Glutamatergic neuron (in vitro differentiated cells): ENCODE data around the gene MAST1. TPM values are rescaled to one million over a fixed set of nuclear protein-coding genes. Genes with fewer than 3 reads are reported as not detected.

Experiments used
- DNase-seq: peaks from one replicate; pipeline ENCODE4 v3.0.0; 2022
- H3K27ac Mint-ChIP-seq: one replicate; pipeline ENCODE4 v1.8.0; 2020; ENCODE audit warnings: mild to moderate bottlenecking, mixed read lengths, inconsistent platforms; ENCODE audit not compliant: unreplicated experiment
- H3K27me3 Mint-ChIP-seq: one replicate; pipeline ENCODE4 v1.8.0; 2020; ENCODE audit warnings: mild to moderate bottlenecking, moderate library complexity, mixed read lengths, inconsistent platforms; ENCODE audit not compliant: unreplicated experiment
- H3K36me3 Mint-ChIP-seq: one replicate; pipeline ENCODE4 v1.8.0; 2020; ENCODE audit warnings: mild to moderate bottlenecking, mixed read lengths, inconsistent platforms; ENCODE audit not compliant: unreplicated experiment
- H3K4me1 Mint-ChIP-seq: one replicate; pipeline ENCODE4 v1.8.0; 2020; ENCODE audit warnings: mild to moderate bottlenecking, low read depth, mixed read lengths, inconsistent platforms; ENCODE audit not compliant: unreplicated experiment
- H3K4me3 Mint-ChIP-seq: one replicate; pipeline ENCODE4 v1.8.0; 2020; ENCODE audit warnings: mild to moderate bottlenecking, mixed read lengths, inconsistent platforms; ENCODE audit not compliant: unreplicated experiment
- H3K9me3 Mint-ChIP-seq: one replicate; pipeline ENCODE4 v1.8.0; 2020; ENCODE audit warnings: mild to moderate bottlenecking, moderate library complexity, mixed read lengths, inconsistent platforms; ENCODE audit not compliant: unreplicated experiment
- total RNA-seq: library from RNA; stranded (reverse); fragmentation: NEBNext Ultra II Directional; extraction: Animal tissue kit (Norgen Biotek cat#: 25700); gene quantifications from one replicate; pipeline ENCODE4 v1.2.1, GENCODE V29; 2021; ENCODE audit not compliant: unreplicated experiment
- TF ChIP-seq, protein P1 (sequence below): fragments of 200-600 bp; sonication (generic); IDR thresholded peaks from one replicate; pipeline ENCODE4 v1.5.0; 2021; ENCODE audit not compliant: partially characterized antibody, unreplicated experiment

The MAST1 gene
- total RNA-seq, 1 donor from 2014 or later = 230 TPM

DNA sequence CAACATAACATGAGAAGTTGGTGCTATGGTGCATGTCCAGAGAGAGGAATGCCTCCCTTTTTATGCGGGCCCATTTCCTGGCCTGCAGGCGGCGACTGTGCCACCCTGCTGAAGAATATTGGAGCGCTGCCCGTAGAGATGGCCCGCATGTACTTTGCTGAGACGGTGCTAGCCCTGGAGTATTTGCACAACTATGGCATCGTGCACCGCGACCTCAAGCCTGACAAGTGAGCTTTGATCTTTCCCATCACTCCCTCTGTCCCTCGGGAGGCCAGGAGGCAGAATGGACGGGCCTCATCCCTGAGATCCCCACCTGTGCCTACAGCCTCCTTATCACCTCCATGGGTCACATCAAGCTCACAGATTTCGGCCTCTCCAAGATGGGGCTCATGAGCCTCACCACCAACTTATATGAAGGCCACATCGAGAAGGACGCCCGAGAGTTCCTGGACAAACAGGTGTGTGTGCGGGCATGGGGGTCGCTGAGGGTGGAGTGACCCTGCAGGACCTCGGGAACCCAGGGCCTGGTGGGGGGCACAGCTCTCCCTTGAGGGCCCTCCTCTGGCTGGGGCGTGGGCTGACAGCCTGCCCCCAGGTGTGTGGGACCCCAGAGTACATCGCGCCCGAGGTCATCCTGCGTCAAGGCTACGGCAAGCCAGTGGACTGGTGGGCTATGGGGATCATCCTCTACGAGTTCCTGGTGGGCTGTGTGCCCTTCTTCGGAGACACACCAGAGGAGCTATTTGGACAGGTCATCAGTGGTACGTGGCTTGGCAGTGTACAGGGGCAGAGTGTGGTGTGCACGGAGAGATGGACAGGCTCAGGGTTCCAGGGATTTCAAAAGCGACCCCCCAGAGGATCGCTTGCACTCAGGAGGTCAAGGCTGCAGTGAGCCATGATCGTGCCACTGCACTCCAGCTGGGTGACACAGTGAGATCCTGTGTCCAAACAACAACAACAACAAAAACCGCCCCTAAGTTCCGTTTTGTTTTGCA lies 26.7 kb downstream of the MAST1 start:
- Mint-ChIP-seq H3K9me3 (peaks cover 7% of the 10 kb centered on the region), H3K4me1 (peaks cover 7% of the 10 kb centered on the region), H3K4me3 (no peak overlapping the region), H3K36me3 (no peaks in the 10 kb centered on the region), H3K27ac (peak overlapping the region; percentile 43), H3K27me3 (peaks cover 9% of the 10 kb centered on the region)
- no peak for DNase-seq
- TF ChIP-seq, protein P1, sequence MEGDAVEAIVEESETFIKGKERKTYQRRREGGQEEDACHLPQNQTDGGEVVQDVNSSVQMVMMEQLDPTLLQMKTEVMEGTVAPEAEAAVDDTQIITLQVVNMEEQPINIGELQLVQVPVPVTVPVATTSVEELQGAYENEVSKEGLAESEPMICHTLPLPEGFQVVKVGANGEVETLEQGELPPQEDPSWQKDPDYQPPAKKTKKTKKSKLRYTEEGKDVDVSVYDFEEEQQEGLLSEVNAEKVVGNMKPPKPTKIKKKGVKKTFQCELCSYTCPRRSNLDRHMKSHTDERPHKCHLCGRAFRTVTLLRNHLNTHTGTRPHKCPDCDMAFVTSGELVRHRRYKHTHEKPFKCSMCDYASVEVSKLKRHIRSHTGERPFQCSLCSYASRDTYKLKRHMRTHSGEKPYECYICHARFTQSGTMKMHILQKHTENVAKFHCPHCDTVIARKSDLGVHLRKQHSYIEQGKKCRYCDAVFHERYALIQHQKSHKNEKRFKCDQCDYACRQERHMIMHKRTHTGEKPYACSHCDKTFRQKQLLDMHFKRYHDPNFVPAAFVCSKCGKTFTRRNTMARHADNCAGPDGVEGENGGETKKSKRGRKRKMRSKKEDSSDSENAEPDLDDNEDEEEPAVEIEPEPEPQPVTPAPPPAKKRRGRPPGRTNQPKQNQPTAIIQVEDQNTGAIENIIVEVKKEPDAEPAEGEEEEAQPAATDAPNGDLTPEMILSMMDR = no peak

DNA sequence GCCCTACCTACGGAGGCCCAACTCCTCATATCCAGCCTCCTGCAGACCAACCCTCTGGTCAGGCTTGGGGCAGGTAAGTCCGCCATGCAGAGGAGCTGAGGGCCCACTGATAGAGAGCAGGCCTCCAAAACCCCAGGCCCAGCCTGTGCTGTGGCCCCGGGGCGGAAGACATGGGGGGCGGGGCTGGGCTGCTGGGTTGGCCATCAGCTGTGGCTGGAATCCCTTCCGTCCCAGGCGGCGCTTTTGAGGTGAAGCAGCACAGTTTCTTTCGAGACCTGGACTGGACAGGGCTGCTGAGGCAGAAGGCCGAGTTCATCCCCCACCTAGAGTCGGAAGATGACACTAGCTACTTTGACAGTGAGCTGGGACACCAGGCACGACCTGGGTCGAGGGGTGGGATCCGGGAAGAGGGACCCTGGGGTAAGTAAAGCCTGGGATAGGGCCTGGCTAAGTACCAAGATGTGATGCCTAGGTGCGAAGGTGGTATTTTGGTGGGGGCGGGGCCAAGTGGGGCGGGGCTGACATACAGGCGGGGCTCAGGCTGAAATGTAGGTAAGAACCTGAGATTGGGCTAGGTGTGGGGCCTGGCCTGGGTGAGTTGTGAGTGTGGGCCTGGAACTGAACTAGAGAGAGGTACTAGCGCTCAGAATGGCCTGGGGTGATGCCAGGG lies 27.6 kb downstream of the MAST1 start:
- peaks cover 7% of the 10 kb centered on the region for H3K9me3 Mint-ChIP-seq
- TF ChIP-seq, protein P1 = no peak
- peaks cover 7% of the 10 kb centered on the region for H3K4me1 Mint-ChIP-seq
- peaks cover 7% of the 10 kb centered on the region for H3K27me3 Mint-ChIP-seq
- H3K36me3 Mint-ChIP-seq = no peaks in the 10 kb centered on the region
- H3K27ac Mint-ChIP-seq = peak overlapping the region; percentile 52
- no peak for DNase-seq
- no peak overlapping the region for H3K4me3 Mint-ChIP-seq

DNA sequence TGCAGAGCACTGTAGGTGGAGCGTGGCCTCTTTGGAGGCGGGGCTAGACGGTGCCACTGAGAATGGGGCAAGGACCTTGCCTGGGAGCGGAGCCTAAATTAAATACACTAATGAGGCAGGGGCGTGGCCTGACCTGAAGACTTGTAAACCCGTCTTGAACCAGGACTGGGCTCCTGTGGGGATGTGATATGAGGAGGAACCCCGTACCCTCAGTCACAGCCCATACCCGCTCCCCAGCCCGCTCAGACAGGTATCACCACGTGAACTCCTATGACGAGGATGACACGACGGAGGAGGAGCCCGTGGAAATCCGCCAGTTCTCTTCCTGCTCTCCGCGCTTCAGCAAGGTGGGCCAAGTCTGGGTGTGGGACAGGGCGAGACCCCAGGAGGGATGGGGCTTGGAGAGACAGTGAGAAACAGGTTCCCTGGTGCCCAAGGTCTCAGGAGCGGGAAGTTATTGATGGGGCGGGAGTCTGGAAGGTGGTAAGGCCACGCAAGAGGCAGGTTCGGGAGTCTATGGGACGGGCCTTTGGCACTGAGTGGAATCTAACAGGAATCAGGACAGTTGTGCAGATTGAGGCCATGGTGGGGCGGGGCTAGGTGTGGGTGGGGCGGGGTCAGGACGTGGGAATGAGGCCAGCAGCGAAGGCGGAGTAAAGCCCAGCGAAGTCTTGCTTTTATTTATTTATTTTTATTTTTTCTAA lies 28.3 kb downstream of the MAST1 start:
- no peak for DNase-seq
- H3K27me3 Mint-ChIP-seq = peaks cover 9% of the 10 kb centered on the region
- peak overlapping the region; percentile 25 for H3K4me3 Mint-ChIP-seq
- TF ChIP-seq, protein P1 = no peak
- peaks cover 7% of the 10 kb centered on the region for H3K4me1 Mint-ChIP-seq
- no peaks in the 10 kb centered on the region for H3K36me3 Mint-ChIP-seq
- H3K9me3 Mint-ChIP-seq = peaks cover 9% of the 10 kb centered on the region
- peak overlapping the region; percentile 52 for H3K27ac Mint-ChIP-seq

DNA sequence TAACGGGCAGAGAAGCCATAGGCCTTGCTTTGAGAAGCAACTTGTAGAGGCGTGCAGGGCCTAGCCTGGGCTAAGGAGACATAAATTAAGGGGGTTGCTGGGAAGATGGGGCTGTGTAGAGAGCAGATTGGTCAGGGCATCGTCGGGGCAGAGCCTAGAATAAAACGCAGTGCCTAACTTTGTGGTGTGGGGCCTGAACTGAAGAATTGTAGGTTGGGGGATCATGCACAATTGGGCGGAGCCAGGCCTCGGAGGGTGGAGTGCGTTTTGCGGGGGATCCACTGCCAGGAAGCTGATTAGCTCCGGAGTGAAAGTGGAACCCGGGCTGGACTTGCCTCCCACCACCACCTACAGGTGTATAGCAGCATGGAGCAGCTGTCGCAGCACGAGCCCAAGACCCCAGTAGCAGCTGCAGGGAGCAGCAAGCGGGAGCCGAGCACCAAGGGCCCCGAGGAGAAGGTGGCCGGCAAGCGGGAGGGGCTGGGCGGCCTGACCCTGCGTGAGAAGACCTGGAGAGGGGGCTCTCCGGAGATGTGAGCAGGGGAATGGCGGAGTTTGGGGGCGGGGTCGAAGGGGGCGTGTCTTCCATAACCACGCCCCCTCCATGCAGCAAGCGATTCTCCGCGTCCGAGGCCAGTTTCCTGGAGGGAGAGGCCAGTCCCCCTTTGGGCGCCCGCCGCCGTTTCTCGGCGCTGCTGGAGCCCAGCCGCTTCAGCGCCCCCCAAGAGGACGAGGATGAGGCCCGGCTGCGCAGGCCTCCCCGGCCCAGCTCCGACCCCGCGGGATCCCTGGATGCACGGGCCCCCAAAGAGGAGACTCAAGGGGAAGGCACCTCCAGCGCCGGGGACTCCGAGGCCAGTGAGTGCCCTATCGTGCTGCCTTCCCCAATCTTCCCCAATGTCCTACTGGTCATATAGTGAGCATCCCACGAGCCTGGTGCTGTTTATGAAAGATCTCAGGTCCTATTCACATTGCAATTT lies 29.1 kb downstream of the MAST1 start:
- DNase-seq = peak; percentile 78
- H3K4me1 Mint-ChIP-seq = peaks cover 7% of the 10 kb centered on the region
- H3K36me3 Mint-ChIP-seq = peaks cover 7% of the 10 kb centered on the region
- H3K4me3 Mint-ChIP-seq = no peak overlapping the region
- TF ChIP-seq, protein P1 = no peak
- H3K27ac Mint-ChIP-seq = peak overlapping the region; percentile 66
- H3K27me3 Mint-ChIP-seq = peaks cover 15% of the 10 kb centered on the region
- peaks cover 11% of the 10 kb centered on the region for H3K9me3 Mint-ChIP-seq
